OCI-LY3 (cell line): ENCODE data around the gene KCNA2.

Source experiments
- H2AFZ ChIP-seq: fragments of 200-600, 300-600 bp; shearing (Covaris generic); 2 replicates; pipeline ENCODE4 v1.6.0; 2014; ENCODE audit warnings: antibody characterized with exemption, low read depth, low read length
- H3K27ac ChIP-seq: fragments of 200-600, 300-600 bp; sonication (generic); 2 replicates; pipeline ENCODE4 v1.5.1; 2014; ENCODE audit warnings: mild to moderate bottlenecking, low read length, moderate library complexity, mixed read lengths
- H3K27me3 ChIP-seq: fragments of 200-600, 300-600 bp; sonication (generic); 2 replicates; pipeline ENCODE4 v1.6.1; 2014; ENCODE audit warnings: low read depth, low read length, mixed read lengths
- H3K36me3 ChIP-seq: fragments of 200-600, 300-600 bp; sonication (generic); replicated peaks from 2 replicates; pipeline ENCODE3; 2014; ENCODE audit warnings: low read depth, low read length, mixed read lengths
- H3K4me1 ChIP-seq: fragments of 300-600, 200-600 bp; sonication (generic); 2 replicates; pipeline ENCODE4 v1.6.1; 2014; ENCODE audit warnings: low read length, mixed read lengths
- H3K4me2 ChIP-seq: fragments of 200-600, 300-600 bp; sonication (generic); 2 replicates; pipeline ENCODE4 v1.6.1; 2014; ENCODE audit warnings: low read length, mixed read lengths
- H3K4me3 ChIP-seq: fragments of 300-600, 200-600 bp; sonication (generic); 2 replicates; pipeline ENCODE4 v1.5.1; 2014; ENCODE audit warnings: antibody characterized with exemption, mild to moderate bottlenecking, low read length, moderate library complexity
- H3K79me2 ChIP-seq: fragments of 300-600, 200-600 bp; shearing (Covaris generic); 2 replicates; pipeline ENCODE4 v1.6.1; 2014; ENCODE audit warnings: mild to moderate bottlenecking, low read length, mixed read lengths
- H3K9ac ChIP-seq: fragments of 300-600, 200-600 bp; shearing (Covaris generic); 2 replicates; pipeline ENCODE4 v1.6.0; 2014; ENCODE audit warnings: mild to moderate bottlenecking, low read length, moderate library complexity
- H3K9me3 ChIP-seq: fragments of 200-600, 300-600 bp; shearing (Covaris generic); 2 replicates; pipeline ENCODE4 v1.6.1; 2014; ENCODE audit warnings: low read length, mixed read lengths; ENCODE audit not compliant: insufficient read depth
- H4K20me1 ChIP-seq: fragments of 200-600, 300-600 bp; sonication (generic); 2 replicates; pipeline ENCODE4 v1.6.1; 2016; ENCODE audit warnings: low read length, mixed read lengths; ENCODE audit not compliant: insufficient read depth
- CTCF ChIP-seq: fragments of 200-600, 300-600 bp; sonication (generic); IDR thresholded peaks from 2 replicates; pipeline ENCODE4 v1.5.1; 2014; ENCODE audit warnings: antibody characterized with exemption, low read length, low read depth
- EZH2phosphoT487 ChIP-seq: fragments of 200-600 bp; shearing (Covaris generic); IDR thresholded peaks from 2 replicates; pipeline ENCODE4 v1.6.1; 2018; ENCODE audit warnings: antibody characterized with exemption, mixed run types, low read depth

The KCNA2 gene

GRCh38 chr1:110628323-110629105 lies 22.4 kb upstream of the KCNA2 start:
- Histone ChIP-seq H3K27me3 (no peaks in the 10 kb centered on the region), H4K20me1 (no peaks in the 10 kb centered on the region), H3K79me2 (peaks cover 6% of the 10 kb centered on the region), H3K36me3 (no peaks in the 10 kb centered on the region), H3K4me1 (peaks cover 66% of the 10 kb centered on the region), H3K4me2 (peak overlapping the region; percentile 44), H3K9me3 (no peaks in the 10 kb centered on the region), H3K9ac (no peak overlapping the region; the same call in 1 of the 2 replicates), H2AFZ (no peak overlapping the region), H3K4me3 (no peak overlapping the region), H3K27ac (peak overlapping the region; percentile 32; the same call in 1 of the 2 replicates)
- TF ChIP-seq CTCF (no peak), EZH2phosphoT487 (no peak)

- H3K27ac ChIP-seq: peak overlapping the region; percentile 32; the same call in 1 of the 2 replicates
- no peak overlapping the region for H3K9ac ChIP-seq
- H3K4me2 ChIP-seq: peak overlapping the region; percentile 44
These were observed 21.6 kb upstream of the KCNA2 start for GRCh38 chr1:110627764-110628163.

GRCh38 chr1:110626889-110627288 lies 20.7 kb upstream of the KCNA2 start:
- Histone ChIP-seq H3K27ac (no peak overlapping the region), H3K9ac (no peak overlapping the region), H3K4me1 (peaks cover 50% of the 10 kb centered on the region), H2AFZ (no peak overlapping the region), H3K4me3 (no peak overlapping the region), H4K20me1 (no peaks in the 10 kb centered on the region), H3K27me3 (no peaks in the 10 kb centered on the region), H3K4me2 (no peak overlapping the region), H3K9me3 (no peaks in the 10 kb centered on the region), H3K36me3 (peaks cover 4% of the 10 kb centered on the region), H3K79me2 (no peaks in the 10 kb centered on the region)
- TF ChIP-seq EZH2phosphoT487: no peak
- TF ChIP-seq CTCF: no peak

More at GRCh38 chr1:110627764-110628163, 21.6 kb upstream of the KCNA2 start:
- Histone ChIP-seq H4K20me1 (no peaks in the 10 kb centered on the region), H3K4me3 (no peak overlapping the region), H3K9me3 (no peaks in the 10 kb centered on the region), H3K4me1 (peaks cover 59% of the 10 kb centered on the region), H3K36me3 (peaks cover 4% of the 10 kb centered on the region), H3K79me2 (no peaks in the 10 kb centered on the region; the same call in 1 of the 2 replicates), H2AFZ (no peak overlapping the region), H3K27me3 (no peaks in the 10 kb centered on the region)
- no peak for TF ChIP-seq CTCF
- TF ChIP-seq EZH2phosphoT487: no peak

GRCh38 chr1:110620686-110621085 lies 14.5 kb upstream of the KCNA2 start:
- no peak overlapping the region for H3K4me2 ChIP-seq
- peaks cover 4% of the 10 kb centered on the region for H3K36me3 ChIP-seq
- no peaks in the 10 kb centered on the region for H3K9me3 ChIP-seq
- H4K20me1 ChIP-seq: no peaks in the 10 kb centered on the region
- no peaks in the 10 kb centered on the region for H3K27me3 ChIP-seq
- H2AFZ ChIP-seq: no peak overlapping the region
- peaks cover 8% of the 10 kb centered on the region for H3K4me1 ChIP-seq
- H3K4me3 ChIP-seq: no peak overlapping the region
- no peak overlapping the region for H3K27ac ChIP-seq
- TF ChIP-seq EZH2phosphoT487 (no peak), CTCF (no peak)
- H3K9ac ChIP-seq: no peak overlapping the region
- H3K79me2 ChIP-seq: no peaks in the 10 kb centered on the region
